PC-3 (cell line): ENCODE measurements around the gene STMND1. TPM values are rescaled to one million over a fixed set of nuclear protein-coding genes. Genes with fewer than 3 reads are reported as not detected.

Experiments used
- ATAC-seq: fragments of 200-7000 bp; cut with Tn5 transposase; 2 replicates; pipeline ENCODE4 v1.9.1; 2020; ENCODE audit warnings: mild to moderate bottlenecking, moderate library complexity
- BruUV-seq: library from RNA; stranded (reverse); fragments of 400-500 nt; replicated peaks from 2 replicates; lab custom pipeline; 2021; lab: Mats Ljungman, UMichigan
- CTCF ChIA-PET: fragments of 300-600 bp; sonication (Branson Sonifier 250); formaldehyde crosslinking; loops from one replicate; lab custom pipeline; 2022; ENCODE audit warnings: antibody characterized with exemption; lab: Charles Lee
- POLR2A ChIA-PET: fragments of 300-600 bp; sonication (Branson Sonifier 250); formaldehyde crosslinking; loops from one replicate; lab custom pipeline; 2022; ENCODE audit warnings: antibody characterized with exemption; ENCODE audit not compliant: unreplicated experiment; lab: Charles Lee
- DNase-seq: peaks from one replicate; pipeline ENCODE4 v3.0.0-alpha.2; 2015
- H2AFZ ChIP-seq: fragments of 300-600 bp; sonication (generic); 2 replicates; pipeline ENCODE4 v1.6.0; 2016; ENCODE audit warnings: antibody characterized with exemption, low read length
- H3F3A ChIP-seq: fragments of 300-600 bp; sonication (generic); one replicate; pipeline ENCODE4 v1.6.0; 2017; ENCODE audit warnings: antibody characterized with exemption, low read length, control low read depth, mild to moderate bottlenecking; ENCODE audit not compliant: unreplicated experiment
- H3K27ac ChIP-seq: fragments of 300-600 bp; sonication (generic); 2 replicates; pipeline ENCODE4 v1.5.1; 2016; ENCODE audit warnings: mild to moderate bottlenecking, low read length
- H3K27me3 ChIP-seq: fragments of 300-600 bp; sonication (generic); 2 replicates; pipeline ENCODE4 v1.6.1; 2016; ENCODE audit warnings: low read length, mixed read lengths
- H3K36me3 ChIP-seq: fragments of 300-600 bp; sonication (generic); 2 replicates; pipeline ENCODE4 v1.6.1; 2016; ENCODE audit warnings: low read depth, mixed run types, low read length, mixed read lengths
- H3K4me1 ChIP-seq: fragments of 300-600 bp; sonication (generic); 2 replicates; pipeline ENCODE4 v1.5.1; 2016; ENCODE audit warnings: low read length; ENCODE audit not compliant: insufficient read depth
- H3K4me2 ChIP-seq: fragments of 300-600 bp; sonication (generic); 2 replicates; pipeline ENCODE4 v1.6.0; 2016; ENCODE audit warnings: low read length
- H3K4me3 ChIP-seq: fragments of 300-600 bp; sonication (generic); 2 replicates; pipeline ENCODE4 v1.5.1; 2016; ENCODE audit warnings: mild to moderate bottlenecking, low read length, mixed read lengths
- H3K79me2 ChIP-seq: fragments of 300-600 bp; sonication (generic); 2 replicates; pipeline ENCODE4 v1.6.1; 2017; ENCODE audit warnings: low read length, mixed read lengths
- H3K9ac ChIP-seq: fragments of 300-600 bp; sonication (generic); 2 replicates; pipeline ENCODE4 v1.6.0; 2016; ENCODE audit warnings: mild to moderate bottlenecking, low read length
- H3K9me2 ChIP-seq: fragments of 300-600 bp; sonication (generic); replicated peaks from 2 replicates; pipeline ENCODE4 v1.6.1; 2016; ENCODE audit warnings: mixed run types, low read length, mixed read lengths
- H3K9me3 ChIP-seq: fragments of 300-600 bp; sonication (generic); 2 replicates; pipeline ENCODE4 v1.6.1; 2016; ENCODE audit warnings: low read length, mixed read lengths
- H4K20me1 ChIP-seq: fragments of 300-600 bp; sonication (generic); 2 replicates; pipeline ENCODE4 v1.6.1; 2016; ENCODE audit warnings: low read length, mixed read lengths
- EZH2 ChIP-seq: fragments of 300-600 bp; sonication (generic); IDR thresholded peaks from one replicate; pipeline ENCODE4 v1.6.1; 2017; ENCODE audit warnings: antibody characterized with exemption, mild to moderate bottlenecking, low read length; ENCODE audit not compliant: unreplicated experiment
- EZH2phosphoT487 ChIP-seq: fragments of 300-600 bp; sonication (generic); IDR thresholded peaks from 2 replicates; pipeline ENCODE4 v1.6.1; 2018; ENCODE audit warnings: mild to moderate bottlenecking, antibody characterized with exemption, low read length, borderline replicate concordance
- intact Hi-C: fragments of 100-400 bp; cut with micrococcal nuclease; formaldehyde crosslinking; loops from 2 replicates; pipeline ENCODE4 v1.9.0; 2023
- total RNA-seq: library from RNA; depleted of rRNA; stranded (reverse); fragments of >200 nt; gene quantifications from 2 replicates; pipeline ENCODE4 v1.2.3, GENCODE V29; 2014
- TF ChIP-seq, protein P1 (sequence below): fragments of 300-600 bp; sonication (generic); conservative IDR thresholded peaks from 2 replicates; pipeline ENCODE4 v1.5.1; 2017; ENCODE audit warnings: antibody characterized with exemption, low read depth, mild to moderate bottlenecking, low read length

STMND1 gene
- total RNA-seq, 1 experiment from 2014 or later = not detected

DNA sequence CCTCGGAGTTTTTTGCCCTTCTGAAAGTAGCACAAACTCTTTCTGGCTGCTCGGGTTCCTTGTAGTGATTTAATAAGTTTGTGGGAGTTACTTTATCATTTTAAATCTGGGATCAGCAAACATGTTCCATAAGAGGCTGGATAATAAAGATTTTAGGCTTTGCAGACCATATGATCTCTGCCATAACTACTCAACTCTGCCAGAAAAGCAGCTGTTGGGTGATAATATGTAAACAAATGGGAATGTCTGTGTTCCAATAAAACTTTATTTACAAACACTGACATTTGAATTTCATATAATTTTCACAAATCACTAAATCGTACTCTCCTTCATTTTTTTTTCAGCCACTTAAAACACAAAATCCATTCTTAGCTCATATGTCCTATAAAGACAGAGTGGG lies 3.9 kb upstream of the STMND1 start:
- Histone ChIP-seq H3K4me3 (no peak overlapping the region), H3K36me3 (no peaks in the 10 kb centered on the region), H3K9me3 (no peaks in the 10 kb centered on the region), H3K27me3 (no peaks in the 10 kb centered on the region), H4K20me1 (no peaks in the 10 kb centered on the region), H3K4me1 (peaks cover 9% of the 10 kb centered on the region), H3K4me2 (no peak overlapping the region), H3K9me2 (no peaks in the 10 kb centered on the region), H2AFZ (no peak overlapping the region), H3K9ac (no peak overlapping the region), H3K79me2 (no peaks in the 10 kb centered on the region), H3K27ac (no peak overlapping the region), H3F3A (no peaks in the 10 kb centered on the region)
- ChIA-PET POLR2A (no interaction called here), CTCF (no interaction called here)
- DNase-seq = no peak
- no peak for ATAC-seq
- intact Hi-C loops = no loop called here
- TF ChIP-seq, protein P1, sequence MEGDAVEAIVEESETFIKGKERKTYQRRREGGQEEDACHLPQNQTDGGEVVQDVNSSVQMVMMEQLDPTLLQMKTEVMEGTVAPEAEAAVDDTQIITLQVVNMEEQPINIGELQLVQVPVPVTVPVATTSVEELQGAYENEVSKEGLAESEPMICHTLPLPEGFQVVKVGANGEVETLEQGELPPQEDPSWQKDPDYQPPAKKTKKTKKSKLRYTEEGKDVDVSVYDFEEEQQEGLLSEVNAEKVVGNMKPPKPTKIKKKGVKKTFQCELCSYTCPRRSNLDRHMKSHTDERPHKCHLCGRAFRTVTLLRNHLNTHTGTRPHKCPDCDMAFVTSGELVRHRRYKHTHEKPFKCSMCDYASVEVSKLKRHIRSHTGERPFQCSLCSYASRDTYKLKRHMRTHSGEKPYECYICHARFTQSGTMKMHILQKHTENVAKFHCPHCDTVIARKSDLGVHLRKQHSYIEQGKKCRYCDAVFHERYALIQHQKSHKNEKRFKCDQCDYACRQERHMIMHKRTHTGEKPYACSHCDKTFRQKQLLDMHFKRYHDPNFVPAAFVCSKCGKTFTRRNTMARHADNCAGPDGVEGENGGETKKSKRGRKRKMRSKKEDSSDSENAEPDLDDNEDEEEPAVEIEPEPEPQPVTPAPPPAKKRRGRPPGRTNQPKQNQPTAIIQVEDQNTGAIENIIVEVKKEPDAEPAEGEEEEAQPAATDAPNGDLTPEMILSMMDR = no peak
- no peak for TF ChIP-seq EZH2phosphoT487
- TF ChIP-seq EZH2 = no peak
- no TSS peak for BruUV-seq

DNA sequence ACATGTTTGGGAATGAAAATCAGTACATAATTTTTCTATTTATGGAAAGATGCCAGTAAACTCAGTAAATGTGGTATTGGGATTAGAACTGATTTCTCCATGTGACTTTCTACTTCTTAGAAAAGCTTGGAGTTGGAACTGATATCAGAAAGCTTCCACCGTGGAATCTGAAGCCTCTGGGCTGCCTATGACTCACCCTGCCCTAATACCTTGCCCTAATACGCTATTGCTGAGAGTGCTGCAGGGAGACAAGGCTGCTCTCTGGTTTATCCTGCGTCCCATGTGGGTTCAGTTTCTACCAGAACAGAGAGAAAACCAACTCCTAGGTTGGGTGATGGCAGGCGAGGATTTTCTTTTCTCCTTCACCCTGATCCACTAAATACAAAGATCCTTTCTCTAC lies 3.3 kb upstream of the STMND1 start:
- no peak for TF ChIP-seq EZH2phosphoT487
- TF ChIP-seq, protein P1 = no peak
- no peak for TF ChIP-seq EZH2
- H3K9me3 ChIP-seq = no peaks in the 10 kb centered on the region
- peak; percentile 60 for ATAC-seq

DNA sequence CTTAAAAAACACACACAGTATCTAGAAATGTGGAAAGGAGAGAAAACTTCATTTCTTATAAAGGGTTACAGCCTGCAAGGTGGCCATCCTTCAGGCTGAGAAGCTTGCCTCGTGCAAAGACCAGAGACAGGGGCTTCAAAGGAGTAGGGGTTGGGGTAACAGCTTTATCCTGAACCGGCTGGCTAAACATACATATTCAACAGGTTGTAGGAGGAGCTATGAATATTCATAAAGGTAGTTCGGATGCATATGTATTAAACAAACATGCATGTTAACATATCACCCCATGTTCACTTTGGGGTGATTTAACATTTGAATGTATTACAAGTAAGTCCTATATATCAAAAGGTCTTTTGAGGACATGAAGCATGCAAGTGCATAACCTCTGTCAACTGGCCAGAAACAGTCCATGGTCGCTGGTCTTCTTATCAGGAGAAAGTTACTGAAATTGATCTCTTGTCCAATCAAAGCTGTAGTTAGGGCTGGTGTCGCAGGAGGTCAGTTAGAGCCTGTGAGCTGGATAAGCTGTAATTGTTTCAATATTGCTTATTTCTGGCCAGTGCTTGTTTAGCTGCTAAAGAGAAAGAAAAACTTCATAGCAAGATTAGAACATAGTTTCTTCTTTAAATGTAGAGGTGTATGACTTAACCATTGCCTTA lies 2.3 kb upstream of the STMND1 start:
- DNase-seq = no peak
- Histone ChIP-seq H3K9ac (no peak overlapping the region), H3K4me1 (peaks cover 9% of the 10 kb centered on the region), H3F3A (no peaks in the 10 kb centered on the region), H3K4me3 (no peak overlapping the region), H3K27me3 (no peaks in the 10 kb centered on the region), H3K36me3 (no peaks in the 10 kb centered on the region), H3K4me2 (no peak overlapping the region), H4K20me1 (no peaks in the 10 kb centered on the region), H3K27ac (no peak overlapping the region), H3K9me2 (no peaks in the 10 kb centered on the region), H3K79me2 (no peaks in the 10 kb centered on the region), H2AFZ (no peak overlapping the region), H3K9me3 (no peaks in the 10 kb centered on the region)
- POLR2A ChIA-PET = no interaction called here
- CTCF ChIA-PET = no interaction called here
- TF ChIP-seq, protein P1 = no peak
- TF ChIP-seq EZH2phosphoT487 (no peak), EZH2 (no peak)
- no TSS peak for BruUV-seq
- intact Hi-C loops = no loop called here
- ATAC-seq = no peak

More for the DNA sequence above, 3.3 kb upstream of the STMND1 start:
- Histone ChIP-seq H3K79me2 (no peaks in the 10 kb centered on the region), H3K9ac (no peak overlapping the region), H3K4me3 (no peak overlapping the region), H3K27me3 (no peaks in the 10 kb centered on the region), H4K20me1 (no peaks in the 10 kb centered on the region), H2AFZ (0 out of 2 replicates have a peak overlapping the region, but pooled peaks have one; percentile 9), H3K9me2 (no peaks in the 10 kb centered on the region), H3K4me2 (0 out of 2 replicates have a peak overlapping the region, but pooled peaks have one; percentile 13), H3K36me3 (no peaks in the 10 kb centered on the region), H3F3A (no peaks in the 10 kb centered on the region), H3K27ac (no peak overlapping the region), H3K4me1 (peaks cover 9% of the 10 kb centered on the region)
- intact Hi-C loops = no loop called here
- DNase-seq = peak; percentile 54
- ChIA-PET POLR2A (no interaction called here), CTCF (no interaction called here)
- no TSS peak for BruUV-seq
